Ascending aorta (tissue), 2 donors: ENCODE results near the gene C17orf78. TPM values are rescaled to one million over a fixed set of nuclear protein-coding genes. Genes with fewer than 3 reads are reported as not detected.

Experiments
- DNase-seq, 2 donors: peaks; one replicate each; pipeline ENCODE4 v3.0.0-alpha.2; 2019; ENCODE audit warnings: low spot score in 2 of 2
- H3K27ac ChIP-seq, 2 donors: fragments of 200-600 bp; sonication (generic); one replicate each; pipeline ENCODE4 v1.5.1; 2016 to 2017; ENCODE audit warnings: mild to moderate bottlenecking in 1 of 2
- H3K27me3 ChIP-seq: fragments of 200-600 bp; sonication (generic); one replicate; pipeline ENCODE4 v1.5.1; 2017
- H3K36me3 ChIP-seq, 2 donors: fragments of 200-600 bp; sonication (generic); one replicate each; pipeline ENCODE4 v1.5.1; 2016
- H3K4me1 ChIP-seq, 2 donors: fragments of 200-600 bp; sonication (generic); one replicate each; pipeline ENCODE4 v1.5.1; 2016 to 2017; ENCODE audit warnings: mild to moderate bottlenecking in 1 of 2
- H3K4me3 ChIP-seq, 2 donors: fragments of 200-600 bp; sonication (generic); one replicate each; pipeline ENCODE4 v1.5.1; 2016 to 2017; ENCODE audit warnings: mild to moderate bottlenecking in 1 of 2
- H3K9me3 ChIP-seq, 2 donors: fragments of 200-600 bp; sonication (generic); one replicate each; pipeline ENCODE4 v1.5.1; 2016
- CTCF ChIP-seq, 3 experiments: fragments of 200-600 bp in 2 of 3; fragments of 450-650 bp in 1 of 3; sonication (generic) in 2 of 3; IDR thresholded peaks; one replicate each; pipeline ENCODE4 v1.5.1; 2016 to 2019; ENCODE audit warnings: antibody characterized with exemption in 3 of 3, mild to moderate bottlenecking in 1 of 3, moderate library complexity in 1 of 3
- intact Hi-C: fragments of 100-400 bp; cut with DNase I; formaldehyde crosslinking; loops from one replicate; pipeline ENCODE4 v1.15.1; 2023
- total RNA-seq: library from RNA; depleted of rRNA; stranded (reverse); fragments of >200 nt; gene quantifications from one replicate; pipeline ENCODE4 v1.1.0, GENCODE V29; 2016

Gene C17orf78
- not detected for total RNA-seq

DNA sequence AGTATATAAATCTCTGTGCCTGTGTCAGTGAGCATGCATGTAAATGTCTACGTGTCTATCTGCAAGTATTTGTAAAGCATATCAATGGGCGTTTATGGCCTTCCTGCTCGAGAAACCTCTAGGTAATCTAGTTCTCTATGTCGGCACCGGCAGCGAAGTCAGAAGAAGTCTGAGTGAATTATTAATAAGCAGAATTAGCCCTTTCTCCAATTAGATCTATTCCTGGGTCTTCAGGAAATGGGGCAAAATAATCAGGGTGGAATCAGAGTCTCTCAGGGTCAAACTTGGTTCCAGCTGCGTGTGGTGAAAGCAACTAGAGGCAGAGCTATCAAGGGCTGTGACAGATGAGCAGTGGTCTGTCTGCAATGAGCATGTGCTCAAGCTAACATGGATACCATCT is at the start of gene C17orf78:
C17orf78 (plus strand) TSS at position 280 of the 400 bp plus-strand sequence; CDS start at position 388, 108 bp downstream.
- Histone ChIP-seq H3K4me1 (no peaks in the 10 kb centered on the region), H3K4me3 (no peak within 1 kb of the TSS), H3K27ac (no peak within 1 kb of the TSS), H3K36me3 (no peaks in the 10 kb centered on the region), H3K27me3 (no peaks in the 10 kb centered on the region), H3K9me3 (no peaks in the 10 kb centered on the region)
- intact Hi-C loops: no loop called here
- no peak for DNase-seq
- no peak for TF ChIP-seq CTCF (IDR thresholded peaks at IDR 0.05)

DNA sequence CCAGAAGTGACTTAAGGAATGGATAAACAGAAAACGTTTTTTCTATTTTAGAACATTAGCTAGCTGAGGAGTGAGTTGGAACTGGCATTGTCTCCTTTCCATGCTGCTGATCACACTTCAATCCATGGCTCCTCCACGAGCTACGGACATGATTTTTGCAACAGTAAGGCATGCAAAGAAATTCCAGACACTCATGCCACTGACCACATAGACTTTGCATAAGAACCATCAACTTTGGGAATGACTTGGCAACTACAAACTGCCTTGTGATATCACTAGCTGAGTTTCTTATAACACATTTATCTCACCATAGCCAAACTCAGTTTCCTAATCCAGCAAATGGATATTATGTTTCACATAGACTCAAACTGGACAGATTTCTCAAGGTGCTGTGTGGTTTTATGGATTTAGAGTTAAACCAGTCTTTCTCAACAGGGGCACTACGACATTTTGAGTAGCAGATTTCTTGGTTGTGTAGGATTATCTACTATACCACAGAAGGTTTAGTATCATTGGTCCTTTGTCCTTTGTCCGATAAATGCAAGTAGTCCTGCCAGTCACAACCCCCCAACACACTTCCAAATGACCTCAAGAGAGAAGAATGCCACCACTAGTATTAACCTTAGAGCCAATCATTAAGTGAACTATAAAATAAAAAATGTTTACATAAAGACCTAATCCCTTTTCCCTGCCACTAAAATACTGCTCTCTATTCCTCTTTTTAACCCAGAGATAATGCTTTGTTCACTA is 48.3 kb upstream of the C17orf78 start:
- no peak for DNase-seq
- Histone ChIP-seq H3K27me3 (no peaks in the 10 kb centered on the region), H3K9me3 (no peaks in the 10 kb centered on the region), H3K36me3 (peaks cover 5 to 16% of the 10 kb centered on the region in 2 donors), H3K4me1 (no peaks in the 10 kb centered on the region), H3K27ac (no peak overlapping the region), H3K4me3 (no peak overlapping the region)
- intact Hi-C loops: no loop called here
- TF ChIP-seq CTCF (IDR thresholded peaks at IDR 0.05): no peak

- Histone ChIP-seq H3K9me3 (no peaks in the 10 kb centered on the region), H3K4me1 (no peaks in the 10 kb centered on the region), H3K27me3 (no peaks in the 10 kb centered on the region), H3K4me3 (no peak overlapping the region), H3K27ac (no peak overlapping the region), H3K36me3 (peaks cover 0 to 4% of the 10 kb centered on the region in 2 donors)
- DNase-seq: no peak
- TF ChIP-seq CTCF (IDR thresholded peaks at IDR 0.05): no peak
- intact Hi-C loops: no loop called here
These were observed 36.9 kb upstream of the C17orf78 start for GRCh38 chr17:37338847-37339246.

DNA sequence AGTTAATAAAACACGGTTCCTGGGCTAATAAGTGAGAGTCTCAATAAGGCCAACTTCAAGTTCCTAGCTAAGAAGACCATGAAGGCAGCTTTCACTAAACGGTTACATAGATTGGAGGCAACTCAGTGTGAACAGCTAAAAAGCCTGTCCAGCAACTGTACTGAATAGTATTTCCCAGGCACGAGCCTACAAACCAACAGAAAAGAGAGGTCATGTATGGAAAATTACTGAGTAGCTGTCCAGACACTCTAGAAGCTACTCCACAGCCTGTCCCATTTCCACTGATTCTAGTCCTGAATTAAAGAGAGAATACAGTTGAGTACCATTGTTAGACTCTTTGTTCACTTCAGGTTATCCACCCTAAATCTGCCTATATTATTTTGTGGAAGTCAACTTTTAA is 36.5 kb upstream of the C17orf78 start:
- DNase-seq: no peak
- Histone ChIP-seq H3K9me3 (no peaks in the 10 kb centered on the region), H3K4me3 (no peak overlapping the region), H3K36me3 (peaks cover 0 to 4% of the 10 kb centered on the region in 2 donors), H3K27me3 (no peaks in the 10 kb centered on the region), H3K27ac (no peak overlapping the region), H3K4me1 (no peaks in the 10 kb centered on the region)
- TF ChIP-seq CTCF (IDR thresholded peaks at IDR 0.05): no peak
- intact Hi-C loops: no loop called here

DNA sequence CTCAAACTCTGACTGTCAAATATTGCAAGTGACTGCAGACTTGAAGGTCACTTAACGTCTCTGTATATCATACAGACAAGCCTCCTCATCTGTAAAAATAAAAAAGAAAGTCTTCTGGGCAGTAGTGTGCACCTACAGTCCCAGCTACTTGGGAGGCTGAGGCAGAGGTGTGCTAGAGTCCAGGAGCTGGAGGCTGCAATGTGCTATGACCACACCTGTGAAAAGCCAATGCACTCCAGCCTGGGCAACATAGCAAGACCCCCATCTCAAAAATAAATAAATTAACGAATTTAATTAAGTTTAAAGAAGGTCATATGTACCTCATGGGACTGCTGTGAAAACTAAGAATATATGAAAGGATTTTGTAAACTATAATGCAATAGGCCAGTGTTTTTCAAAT is 35.0 kb upstream of the C17orf78 start:
- no peak for TF ChIP-seq CTCF (IDR thresholded peaks at IDR 0.05)
- Histone ChIP-seq H3K27me3 (no peaks in the 10 kb centered on the region), H3K9me3 (no peaks in the 10 kb centered on the region), H3K36me3 (peaks cover 0 to 4% of the 10 kb centered on the region in 2 donors), H3K4me3 (no peak overlapping the region), H3K27ac (no peak overlapping the region), H3K4me1 (no peaks in the 10 kb centered on the region)
- DNase-seq: no peak
- intact Hi-C loops: no loop called here
